GM13977 (cell line): ENCODE data around the gene PRKCE.

Source experiments
- DNase-seq: peaks from one replicate; pipeline ENCODE4 v3.0.0; 2012; ENCODE audit warnings: low spot score
- in situ Hi-C: fragments of 300-500 bp; cut with MboI; formaldehyde crosslinking; loops from one replicate; pipeline ENCODE4 v1.12.0; 2022; ENCODE audit warnings: low sequenced_read_pairs, low pct_unique_long_range_greater_than_20kb, mixed read lengths, inconsistent platforms; ENCODE audit not compliant: unreplicated experiment
- TF ChIP-seq, protein P1 (sequence below): IDR thresholded peaks from 2 replicates; pipeline ENCODE4 v1.5.1; 2012; ENCODE audit warnings: mild to moderate bottlenecking, control low read depth; ENCODE audit not compliant: insufficient read depth; ENCODE audit errors: extremely low read depth, missing control alignments

PRKCE gene

GRCh38 chr2:45732436-45732835 lies 81.0 kb downstream of the PRKCE start:
- TF ChIP-seq, protein P1, sequence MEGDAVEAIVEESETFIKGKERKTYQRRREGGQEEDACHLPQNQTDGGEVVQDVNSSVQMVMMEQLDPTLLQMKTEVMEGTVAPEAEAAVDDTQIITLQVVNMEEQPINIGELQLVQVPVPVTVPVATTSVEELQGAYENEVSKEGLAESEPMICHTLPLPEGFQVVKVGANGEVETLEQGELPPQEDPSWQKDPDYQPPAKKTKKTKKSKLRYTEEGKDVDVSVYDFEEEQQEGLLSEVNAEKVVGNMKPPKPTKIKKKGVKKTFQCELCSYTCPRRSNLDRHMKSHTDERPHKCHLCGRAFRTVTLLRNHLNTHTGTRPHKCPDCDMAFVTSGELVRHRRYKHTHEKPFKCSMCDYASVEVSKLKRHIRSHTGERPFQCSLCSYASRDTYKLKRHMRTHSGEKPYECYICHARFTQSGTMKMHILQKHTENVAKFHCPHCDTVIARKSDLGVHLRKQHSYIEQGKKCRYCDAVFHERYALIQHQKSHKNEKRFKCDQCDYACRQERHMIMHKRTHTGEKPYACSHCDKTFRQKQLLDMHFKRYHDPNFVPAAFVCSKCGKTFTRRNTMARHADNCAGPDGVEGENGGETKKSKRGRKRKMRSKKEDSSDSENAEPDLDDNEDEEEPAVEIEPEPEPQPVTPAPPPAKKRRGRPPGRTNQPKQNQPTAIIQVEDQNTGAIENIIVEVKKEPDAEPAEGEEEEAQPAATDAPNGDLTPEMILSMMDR, result no peak
- in situ Hi-C loops, result no loop called here

GRCh38 chr2:45732946-45733345 lies 81.5 kb downstream of the PRKCE start:
- in situ Hi-C loops, result no loop called here
- TF ChIP-seq, protein P1, result no peak
- DNase-seq, result no peak

More at GRCh38 chr2:45732436-45732835, 81.0 kb downstream of the PRKCE start:
- DNase-seq, result no peak

DNA sequence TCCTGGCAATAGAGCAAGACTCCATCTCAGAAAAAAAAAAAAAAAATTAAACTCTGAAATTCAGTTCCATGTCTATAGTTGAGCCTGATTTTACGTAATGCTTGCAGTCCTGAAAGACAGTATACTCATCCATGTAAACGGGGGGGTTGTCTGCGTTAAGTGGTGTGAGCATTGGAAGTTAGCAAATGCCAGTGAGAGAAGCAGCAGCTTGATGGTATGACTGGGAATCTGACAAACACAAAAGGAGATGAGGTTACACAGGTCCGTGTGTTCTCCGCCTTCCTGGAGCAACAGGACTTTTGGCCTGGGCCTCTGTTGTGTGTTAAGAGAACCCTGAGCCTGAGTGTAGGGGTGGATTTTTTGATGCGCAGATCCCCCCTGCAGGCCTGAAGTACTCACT lies 82.9 kb downstream of the PRKCE start:
- TF ChIP-seq, protein P1, result no peak
- no peak for DNase-seq
- in situ Hi-C loops, result no loop called here

- TF ChIP-seq, protein P1, result no peak
- no peak for DNase-seq
- in situ Hi-C loops, result no loop called here
These were observed 83.5 kb downstream of the PRKCE start for GRCh38 chr2:45734952-45735351.

DNA sequence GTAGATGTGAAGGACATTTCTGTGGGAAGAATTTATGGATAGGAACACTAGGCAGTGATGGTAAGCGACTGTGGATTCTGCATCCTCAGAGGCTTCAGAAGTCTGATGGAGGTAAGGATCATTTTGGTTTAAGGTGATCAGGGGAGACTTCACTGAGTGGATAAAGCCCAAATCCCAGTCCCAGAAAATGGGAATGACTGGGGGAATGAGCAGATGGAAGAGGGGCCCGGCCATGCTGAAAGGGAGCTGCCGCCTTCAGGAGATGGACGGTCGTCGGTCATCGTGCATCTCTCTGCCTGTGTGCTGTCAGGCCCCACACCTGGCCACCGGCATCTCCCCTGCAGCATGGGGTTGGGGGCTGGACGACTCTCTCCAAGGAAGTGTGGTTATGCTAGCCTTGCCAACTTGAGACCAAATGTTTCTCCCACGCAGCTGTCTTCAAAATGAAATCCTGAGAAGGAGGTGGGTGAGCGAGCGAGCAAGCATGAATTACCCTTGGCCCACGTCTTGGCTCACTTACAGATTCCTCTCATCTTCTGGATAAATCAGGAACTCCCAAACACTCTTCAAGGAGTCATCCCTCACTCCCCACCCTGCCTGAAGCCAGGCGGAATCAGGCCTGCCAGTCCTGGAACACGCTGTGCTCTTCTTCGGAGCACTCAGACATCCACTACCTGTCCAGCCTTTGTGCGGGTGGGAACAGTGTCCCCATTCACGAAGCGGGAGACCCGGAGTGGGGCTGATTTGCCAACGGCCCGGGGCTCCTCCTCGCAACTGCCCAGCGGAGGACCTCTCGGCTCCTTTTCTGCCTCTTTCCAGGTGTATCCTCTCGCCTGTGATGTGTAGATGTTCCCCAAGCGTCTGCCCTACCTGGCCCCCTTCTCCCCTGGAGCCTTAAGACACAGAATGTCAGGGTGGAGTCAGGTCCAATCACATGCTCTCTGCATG lies 85.6 kb downstream of the PRKCE start:
- TF ChIP-seq, protein P1, result no peak
- in situ Hi-C loops, result no loop called here
- DNase-seq, result no peak

DNA sequence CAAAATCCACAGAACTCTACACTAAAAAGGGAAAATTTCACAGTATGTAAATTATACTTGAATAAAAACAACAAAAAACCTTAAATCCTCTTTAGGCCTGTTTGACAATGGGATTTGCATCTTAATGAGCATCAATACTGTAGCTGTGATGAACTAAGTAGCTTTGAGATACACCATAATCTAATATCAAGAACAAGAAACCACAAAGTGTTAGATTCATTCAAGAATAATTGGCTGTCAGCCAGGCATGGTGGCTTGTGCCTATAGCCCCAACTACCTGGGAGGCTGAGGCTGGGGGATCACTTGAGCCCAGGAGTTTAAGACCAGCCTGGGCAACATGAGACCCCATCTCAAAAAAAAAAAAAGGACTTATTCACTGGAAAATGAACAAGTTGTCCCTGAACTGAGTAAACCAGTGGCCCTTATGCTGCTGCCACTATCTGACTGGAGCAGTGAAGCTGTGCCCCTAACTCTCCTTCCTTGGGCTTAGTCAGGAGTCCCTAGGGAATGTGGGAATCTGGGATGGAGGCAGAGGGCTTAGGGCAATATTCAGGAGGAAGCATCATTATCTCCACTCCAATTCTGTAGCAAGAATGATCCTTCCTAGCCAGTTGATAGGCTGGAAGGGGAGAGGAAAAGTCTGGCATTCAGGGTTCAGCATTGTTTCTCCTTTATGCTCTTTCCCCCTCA lies 88.5 kb downstream of the PRKCE start:
- in situ Hi-C loops, result no loop called here
- no peak for DNase-seq
- TF ChIP-seq, protein P1, result no peak
